Measurements from ENCODE around the gene MCOLN1. TPM values are rescaled to one million over a fixed set of nuclear protein-coding genes. Genes with fewer than 3 reads are reported as not detected.

Gene MCOLN1
- total and polyA plus RNA-seq, 11 donors = 12.1 to 49.7 (median 21.0) TPM

GRCh38 chr19:7480222-7480969, 42.0 kb upstream of the MCOLN1 start:
- DNase-seq (peak in 1 of 5 donors; percentile 42), ATAC-seq (peak in 1 of 4 donors; percentile 34)
- TF ChIP-seq, protein P1, sequence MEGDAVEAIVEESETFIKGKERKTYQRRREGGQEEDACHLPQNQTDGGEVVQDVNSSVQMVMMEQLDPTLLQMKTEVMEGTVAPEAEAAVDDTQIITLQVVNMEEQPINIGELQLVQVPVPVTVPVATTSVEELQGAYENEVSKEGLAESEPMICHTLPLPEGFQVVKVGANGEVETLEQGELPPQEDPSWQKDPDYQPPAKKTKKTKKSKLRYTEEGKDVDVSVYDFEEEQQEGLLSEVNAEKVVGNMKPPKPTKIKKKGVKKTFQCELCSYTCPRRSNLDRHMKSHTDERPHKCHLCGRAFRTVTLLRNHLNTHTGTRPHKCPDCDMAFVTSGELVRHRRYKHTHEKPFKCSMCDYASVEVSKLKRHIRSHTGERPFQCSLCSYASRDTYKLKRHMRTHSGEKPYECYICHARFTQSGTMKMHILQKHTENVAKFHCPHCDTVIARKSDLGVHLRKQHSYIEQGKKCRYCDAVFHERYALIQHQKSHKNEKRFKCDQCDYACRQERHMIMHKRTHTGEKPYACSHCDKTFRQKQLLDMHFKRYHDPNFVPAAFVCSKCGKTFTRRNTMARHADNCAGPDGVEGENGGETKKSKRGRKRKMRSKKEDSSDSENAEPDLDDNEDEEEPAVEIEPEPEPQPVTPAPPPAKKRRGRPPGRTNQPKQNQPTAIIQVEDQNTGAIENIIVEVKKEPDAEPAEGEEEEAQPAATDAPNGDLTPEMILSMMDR (IDR thresholded peaks at IDR 0.05) = no peak
- TF ChIP-seq POLR2A (IDR thresholded peaks at IDR 0.05) = no peak
- Histone ChIP-seq H3K36me3 (no peaks in the 10 kb centered on the region), H3K27me3 (no peaks in the 10 kb centered on the region), H3K4me3 (no peak overlapping the region), H3K4me1 (peaks cover 0 to 33% (median 2%) of the 10 kb centered on the region in 12 donors), H3K27ac (peak overlapping the region in 3 of 12 donors; percentile 43 to 92 (median 43)), H3K9me3 (peaks cover 0 to 5% (median 0%) of the 10 kb centered on the region in 12 donors)
- 73 to 89% (median 77%) methylated on average over 11 of the region's 11 CpGs for whole genome bisulfite sequencing, 4 donors
- intact Hi-C loops (cut with DNase I) = no loop called here

DNA sequence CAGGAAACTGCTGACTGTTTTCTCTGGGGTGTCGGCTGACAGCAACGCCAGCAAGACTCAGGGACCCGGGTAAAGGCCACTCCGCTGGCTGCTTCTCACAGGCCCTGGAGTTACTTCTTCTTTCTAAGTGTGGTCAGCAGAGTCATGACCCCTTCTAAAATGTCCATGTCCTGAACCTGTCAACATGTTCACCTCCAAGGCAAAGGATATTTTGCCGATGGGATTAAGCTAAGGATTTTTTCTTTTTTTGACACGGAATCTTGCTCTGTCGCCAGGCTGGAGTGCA, 41.5 kb upstream of the MCOLN1 start:
- TF ChIP-seq, protein P1 (IDR thresholded peaks at IDR 0.05) = no peak
- no peak for TF ChIP-seq POLR2A (IDR thresholded peaks at IDR 0.05)
- ATAC-seq (peak in 1 of 4 donors; percentile 31), DNase-seq (peak in 1 of 5 donors; percentile 49)
- Histone ChIP-seq H3K36me3 (no peaks in the 10 kb centered on the region), H3K4me1 (peaks cover 0 to 33% (median 2%) of the 10 kb centered on the region in 12 donors), H3K27ac (peak overlapping the region in 1 of 12 donors; percentile 92), H3K9me3 (peaks cover 0 to 5% (median 0%) of the 10 kb centered on the region in 12 donors), H3K27me3 (no peaks in the 10 kb centered on the region), H3K4me3 (no peak overlapping the region)
- intact Hi-C loops (cut with DNase I) = no loop called here
- WGBS, 4 donors = 78 to 91% (median 88%) methylated on average over 7 of the region's 7 CpGs

DNA sequence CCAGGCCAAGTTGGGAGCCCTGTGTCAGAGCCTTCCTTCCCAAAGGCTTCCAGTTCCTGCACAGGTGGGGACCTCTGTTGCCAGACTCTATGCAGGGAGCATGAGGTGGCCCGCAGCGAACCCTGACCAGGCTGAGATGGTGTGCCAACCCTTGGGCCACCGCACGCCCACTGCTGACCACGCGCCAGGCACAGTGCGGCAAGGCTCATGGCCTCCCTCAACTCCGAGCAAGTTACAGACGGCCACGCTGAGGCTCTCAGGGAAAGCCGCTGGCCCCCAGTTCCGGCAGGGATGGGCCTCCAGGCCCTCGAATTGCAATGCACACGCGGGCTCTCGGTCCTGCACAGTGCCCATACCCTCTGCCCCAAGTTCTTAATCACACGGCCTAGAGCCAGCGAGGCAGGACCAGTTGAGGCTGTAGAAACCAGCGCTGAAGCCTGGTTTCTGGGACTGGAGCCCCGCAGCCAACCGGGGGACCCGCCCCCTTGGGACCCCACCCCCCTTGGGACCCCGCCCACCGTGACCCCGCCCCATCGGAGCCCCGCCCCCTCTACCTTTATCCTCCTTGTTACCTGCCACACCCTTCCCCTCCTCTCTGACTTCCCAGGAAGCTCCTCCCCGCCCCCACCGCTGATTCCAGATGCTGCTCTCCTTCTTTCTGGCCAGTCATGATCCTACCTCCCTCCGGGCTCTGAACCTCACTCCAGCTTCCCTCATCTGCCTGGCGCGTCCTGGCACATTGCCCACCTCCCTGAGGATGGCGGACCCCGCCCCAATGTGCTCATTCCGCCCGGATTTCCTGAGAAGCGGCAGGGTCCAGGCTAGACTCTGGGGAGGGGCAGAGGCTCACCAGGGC, 39.6 kb upstream of the MCOLN1 start:
- Histone ChIP-seq H3K27me3 (no peaks in the 10 kb centered on the region), H3K4me3 (no peak overlapping the region), H3K36me3 (no peaks in the 10 kb centered on the region), H3K4me1 (peaks cover 0 to 33% (median 2%) of the 10 kb centered on the region in 12 donors), H3K27ac (peak overlapping the region in 1 of 12 donors; percentile 15), H3K9me3 (peaks cover 0 to 5% (median 0%) of the 10 kb centered on the region in 12 donors)
- ATAC-seq (peak in 3 of 4 donors; percentile 9 to 56 (median 38)), DNase-seq (peak in 3 of 5 donors; percentile 49 to 58 (median 50))
- intact Hi-C loops (cut with DNase I) = no loop called here
- 13 to 49% (median 34%) methylated on average over 20 to 37 of the region's 37 CpGs for WGBS, 4 donors
- no peak for TF ChIP-seq POLR2A (IDR thresholded peaks at IDR 0.05)
- TF ChIP-seq, protein P1 (IDR thresholded peaks at IDR 0.05) = no peak

- WGBS, 4 donors = 70 to 79% (median 74%) methylated on average over 11 to 17 of the region's 17 CpGs
- TF ChIP-seq, protein P1 (IDR thresholded peaks at IDR 0.05) = no peak
- no peak for TF ChIP-seq POLR2A (IDR thresholded peaks at IDR 0.05)
- H3K4me1 ChIP-seq = peaks cover 0 to 38% (median 5%) of the 10 kb centered on the region in 12 donors
- ATAC-seq (no peak), DNase-seq (no peak)
- no peak overlapping the region for H3K4me3 ChIP-seq
- H3K27ac ChIP-seq = no peak overlapping the region
- H3K27me3 ChIP-seq = no peaks in the 10 kb centered on the region
- H3K36me3 ChIP-seq = no peaks in the 10 kb centered on the region
- H3K9me3 ChIP-seq = peaks cover 0 to 5% (median 0%) of the 10 kb centered on the region in 12 donors
- intact Hi-C loops (cut with DNase I) = no loop called here
Measured at GRCh38 chr19:7483720-7484201, 38.7 kb upstream of the MCOLN1 start.
